ENCODE results near the gene ZNF276. TPM values are rescaled to one million over a fixed set of nuclear protein-coding genes. Genes with fewer than 3 reads are reported as not detected.

Gene ZNF276
- total RNA-seq, 1 experiment from 2014 or later = 30.1 TPM

DNA sequence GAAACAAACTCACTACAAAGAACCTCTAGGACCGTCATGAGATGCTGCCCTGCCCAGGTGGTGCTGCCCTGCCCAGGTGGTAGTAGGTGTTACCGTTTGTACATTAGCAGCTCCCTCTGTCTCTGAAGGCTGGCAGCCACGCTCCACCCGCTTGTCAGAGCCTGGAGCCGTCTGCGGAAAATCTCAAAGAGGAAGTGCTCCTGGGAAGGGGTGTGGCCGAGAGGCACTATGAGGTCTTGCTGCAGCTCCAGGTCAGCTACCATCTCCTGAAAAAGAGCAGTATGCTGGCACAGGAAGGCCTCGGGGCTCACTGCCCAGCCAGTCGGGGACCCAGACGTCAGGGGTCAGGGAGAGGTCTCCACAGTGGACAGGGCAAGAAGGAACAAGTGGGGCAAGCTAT lies 28.3 kb downstream of the ZNF276 start:
- H3K27me3 ChIP-seq (ENCODE audit: low read length) = no peaks in the 10 kb centered on the region
- H4K20me1 ChIP-seq (ENCODE audit: low read length) = no peaks in the 10 kb centered on the region
- H3K79me2 ChIP-seq (ENCODE audit: low read length) = no peaks in the 10 kb centered on the region
- no peak for DNase-seq
- intact Hi-C loops (cut with micrococcal nuclease) = no loop called here
- no peak overlapping the region for H2AFZ ChIP-seq (ENCODE audit: low read length)
- no peaks in the 10 kb centered on the region for H3K4me1 ChIP-seq (ENCODE audit: insufficient read depth, low read length)
- ChIA-PET POLR2A (ENCODE audit: unreplicated experiment) (no interaction called here), CTCF (no interaction called here)
- H3F3A ChIP-seq (ENCODE audit: low read length, unreplicated experiment) = no peaks in the 10 kb centered on the region
- no peak overlapping the region for H3K9ac ChIP-seq (ENCODE audit: low read length)
- TF ChIP-seq EZH2phosphoT487 (IDR thresholded peaks at IDR 0.05; ENCODE audit: borderline replicate concordance, low read length) (no peak), EZH2 (IDR thresholded peaks at IDR 0.05; ENCODE audit: low read length, unreplicated experiment) (no peak)
- TF ChIP-seq, protein P1, sequence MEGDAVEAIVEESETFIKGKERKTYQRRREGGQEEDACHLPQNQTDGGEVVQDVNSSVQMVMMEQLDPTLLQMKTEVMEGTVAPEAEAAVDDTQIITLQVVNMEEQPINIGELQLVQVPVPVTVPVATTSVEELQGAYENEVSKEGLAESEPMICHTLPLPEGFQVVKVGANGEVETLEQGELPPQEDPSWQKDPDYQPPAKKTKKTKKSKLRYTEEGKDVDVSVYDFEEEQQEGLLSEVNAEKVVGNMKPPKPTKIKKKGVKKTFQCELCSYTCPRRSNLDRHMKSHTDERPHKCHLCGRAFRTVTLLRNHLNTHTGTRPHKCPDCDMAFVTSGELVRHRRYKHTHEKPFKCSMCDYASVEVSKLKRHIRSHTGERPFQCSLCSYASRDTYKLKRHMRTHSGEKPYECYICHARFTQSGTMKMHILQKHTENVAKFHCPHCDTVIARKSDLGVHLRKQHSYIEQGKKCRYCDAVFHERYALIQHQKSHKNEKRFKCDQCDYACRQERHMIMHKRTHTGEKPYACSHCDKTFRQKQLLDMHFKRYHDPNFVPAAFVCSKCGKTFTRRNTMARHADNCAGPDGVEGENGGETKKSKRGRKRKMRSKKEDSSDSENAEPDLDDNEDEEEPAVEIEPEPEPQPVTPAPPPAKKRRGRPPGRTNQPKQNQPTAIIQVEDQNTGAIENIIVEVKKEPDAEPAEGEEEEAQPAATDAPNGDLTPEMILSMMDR (conservative IDR thresholded peaks at IDR 0.05; ENCODE audit: low read depth, low read length) = no peak
- H3K9me3 ChIP-seq (ENCODE audit: low read length) = no peaks in the 10 kb centered on the region
- no TSS peak for BruUV-seq (replicated peaks)
- ATAC-seq = no peak
- H3K27ac ChIP-seq (ENCODE audit: low read length) = no peak overlapping the region
- no peaks in the 10 kb centered on the region for H3K9me2 ChIP-seq (replicated peaks; ENCODE audit: low read length)
- H3K36me3 ChIP-seq (ENCODE audit: low read depth, low read length) = no peaks in the 10 kb centered on the region; the same call in 1 of the 2 replicates
- H3K4me3 ChIP-seq (ENCODE audit: low read length) = no peak overlapping the region
- H3K4me2 ChIP-seq (ENCODE audit: low read length) = no peak overlapping the region

DNA sequence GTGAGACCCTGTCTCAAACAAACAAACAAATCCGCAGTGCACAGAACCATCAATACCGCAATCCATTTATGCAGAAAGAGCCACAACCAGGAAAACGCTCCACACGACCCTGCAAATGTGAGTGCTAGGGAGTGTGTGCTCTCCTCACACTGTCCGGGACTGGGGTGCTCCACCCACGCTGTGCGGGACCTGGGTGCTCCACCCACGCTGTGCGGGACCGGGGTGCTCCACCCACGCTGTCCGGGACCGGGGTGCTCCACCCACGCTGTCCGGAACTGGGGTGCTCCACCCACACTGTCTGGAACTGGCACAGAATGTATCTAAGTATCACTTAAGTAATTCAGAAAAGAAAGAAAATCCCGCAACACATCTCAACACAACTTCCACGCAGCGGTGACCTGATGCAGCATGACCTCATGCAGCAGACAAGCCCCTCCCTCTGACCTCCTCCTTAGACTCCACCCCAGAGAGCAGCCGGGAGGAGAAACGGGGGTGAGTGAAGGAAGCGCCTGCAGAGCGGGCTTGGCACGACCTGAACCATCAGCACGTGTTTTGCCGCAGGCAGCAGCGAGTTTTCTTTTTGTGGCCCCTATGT lies 38.5 kb downstream of the ZNF276 start:
- Histone ChIP-seq H3K9ac (ENCODE audit: low read length) (no peak overlapping the region), H3K9me2 (replicated peaks; ENCODE audit: low read length) (no peaks in the 10 kb centered on the region), H3F3A (ENCODE audit: low read length, unreplicated experiment) (no peaks in the 10 kb centered on the region), H3K4me3 (ENCODE audit: low read length) (no peak overlapping the region), H3K27ac (ENCODE audit: low read length) (no peak overlapping the region), H3K4me2 (ENCODE audit: low read length) (no peak overlapping the region), H2AFZ (ENCODE audit: low read length) (no peak overlapping the region), H3K79me2 (ENCODE audit: low read length) (no peaks in the 10 kb centered on the region), H3K9me3 (ENCODE audit: low read length) (no peaks in the 10 kb centered on the region), H3K4me1 (ENCODE audit: insufficient read depth, low read length) (no peaks in the 10 kb centered on the region), H3K27me3 (ENCODE audit: low read length) (no peaks in the 10 kb centered on the region), H4K20me1 (ENCODE audit: low read length) (no peaks in the 10 kb centered on the region), H3K36me3 (ENCODE audit: low read depth, low read length) (peaks cover 14% of the 10 kb centered on the region; the same call in 1 of the 2 replicates)
- no TSS peak for BruUV-seq (replicated peaks)
- intact Hi-C loops (cut with micrococcal nuclease) = no loop called here
- DNase-seq = no peak
- TF ChIP-seq EZH2 (IDR thresholded peaks at IDR 0.05; ENCODE audit: low read length, unreplicated experiment) = no peak
- TF ChIP-seq, protein P1 (conservative IDR thresholded peaks at IDR 0.05; ENCODE audit: low read depth, low read length) = no peak
- CTCF ChIA-PET = no interaction called here
- no peak for ATAC-seq
- POLR2A ChIA-PET (ENCODE audit: unreplicated experiment) = no interaction called here

DNA sequence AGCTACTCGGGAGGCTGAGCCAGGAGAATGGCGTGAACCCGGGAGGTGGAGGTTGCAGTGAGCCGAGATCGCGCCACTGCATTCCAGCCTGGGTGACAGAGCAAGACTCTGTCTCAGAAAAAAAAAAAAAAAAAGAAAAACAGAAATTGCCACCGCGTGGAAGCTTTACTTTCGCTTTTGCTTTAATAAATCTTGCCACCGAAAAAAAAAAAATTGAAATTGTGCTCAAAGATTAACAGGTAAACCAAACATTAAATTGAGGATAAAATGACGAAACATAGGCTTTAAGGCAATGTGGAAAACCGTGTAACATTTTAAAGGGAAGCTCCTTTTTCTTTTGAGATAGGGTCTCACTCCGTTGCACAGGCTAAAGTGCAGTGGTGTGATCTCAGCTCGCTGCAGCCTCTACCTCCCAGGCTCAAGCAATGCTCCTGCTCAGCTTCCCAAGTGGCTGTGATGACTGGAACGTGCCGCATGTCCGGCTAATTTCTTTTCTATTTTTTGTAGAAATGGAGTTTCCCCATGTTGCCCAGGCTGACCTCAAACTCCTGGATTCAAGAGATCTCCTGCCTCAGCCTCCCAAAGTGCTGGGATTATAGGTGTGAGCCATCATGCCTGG lies 40.1 kb downstream of the ZNF276 start:
- no peaks in the 10 kb centered on the region for H4K20me1 ChIP-seq (ENCODE audit: low read length)

More for the DNA sequence above, 40.1 kb downstream of the ZNF276 start:
- Histone ChIP-seq H2AFZ (ENCODE audit: low read length) (no peak overlapping the region), H3K36me3 (ENCODE audit: low read depth, low read length) (peaks cover 18% of the 10 kb centered on the region; the same call in 1 of the 2 replicates), H3K9me3 (ENCODE audit: low read length) (no peaks in the 10 kb centered on the region), H3K4me3 (ENCODE audit: low read length) (no peak overlapping the region), H3K4me2 (ENCODE audit: low read length) (no peak overlapping the region), H3K27ac (ENCODE audit: low read length) (no peak overlapping the region), H3K9me2 (replicated peaks; ENCODE audit: low read length) (no peaks in the 10 kb centered on the region), H3K79me2 (ENCODE audit: low read length) (no peaks in the 10 kb centered on the region), H3F3A (ENCODE audit: low read length, unreplicated experiment) (no peaks in the 10 kb centered on the region), H3K9ac (ENCODE audit: low read length) (no peak overlapping the region), H3K4me1 (ENCODE audit: insufficient read depth, low read length) (no peaks in the 10 kb centered on the region), H3K27me3 (ENCODE audit: low read length) (no peaks in the 10 kb centered on the region)
- DNase-seq (no peak), ATAC-seq (no peak)
- ChIA-PET POLR2A (ENCODE audit: unreplicated experiment) (no interaction called here), CTCF (no interaction called here)
- BruUV-seq (replicated peaks) = no TSS peak
- intact Hi-C loops (cut with micrococcal nuclease) = no loop called here
- no peak for TF ChIP-seq EZH2 (IDR thresholded peaks at IDR 0.05; ENCODE audit: low read length, unreplicated experiment)
- TF ChIP-seq EZH2phosphoT487 (IDR thresholded peaks at IDR 0.05; ENCODE audit: borderline replicate concordance, low read length) = no peak
- TF ChIP-seq, protein P1 (conservative IDR thresholded peaks at IDR 0.05; ENCODE audit: low read depth, low read length) = no peak

Data from PC-3 (cell line).